GM12872 (cell line): ENCODE data around the gene DGKQ.

Experiments used
- CTCF ChIP-seq: IDR thresholded peaks from 3 replicates; pipeline ENCODE4 v1.5.1; 2011; ENCODE audit warnings: low read depth, mild to moderate bottlenecking, low read length, moderate library complexity; ENCODE audit not compliant: insufficient read depth

Gene DGKQ

GRCh38 chr4:952881-953573 is 20.3 kb downstream of the DGKQ start:
- TF ChIP-seq CTCF = no peak

- TF ChIP-seq CTCF = no peak
These were observed 21.5 kb downstream of the DGKQ start for GRCh38 chr4:951594-952468.

- TF ChIP-seq CTCF = no peak
These were observed 22.2 kb downstream of the DGKQ start for GRCh38 chr4:951186-951585.

- TF ChIP-seq CTCF = no peak
These were observed 23.0 kb downstream of the DGKQ start for GRCh38 chr4:950136-951020.

- no peak for TF ChIP-seq CTCF
These were observed 23.7 kb downstream of the DGKQ start for GRCh38 chr4:949656-950055.

- TF ChIP-seq CTCF = no peak
These were observed 24.5 kb downstream of the DGKQ start for GRCh38 chr4:948936-949300.
